GM23248 (cell line): ENCODE data around the gene RIPPLY3. TPM values are rescaled to one million over a fixed set of nuclear protein-coding genes. Genes with fewer than 3 reads are reported as not detected.
A peak's percentile ranks its signal among the peaks of the same experiment; 100 is the strongest.

Experiments
- DNase-seq: peaks from one replicate; pipeline ENCODE4 v3.0.0-alpha.2; 2015
- H2AFZ ChIP-seq: fragments of 200-600 bp; sonication (generic); 2 replicates; pipeline ENCODE4 v1.6.1; 2016; ENCODE audit warnings: antibody characterized with exemption
- H3F3A ChIP-seq: fragments of 200-600 bp; sonication (generic); 2 replicates; pipeline ENCODE4 v1.6.1; 2016; ENCODE audit warnings: mild to moderate bottlenecking, antibody characterized with exemption, mixed run types; ENCODE audit not compliant: insufficient read depth
- H3K27ac ChIP-seq: fragments of 200-600 bp; sonication (generic); 2 replicates; pipeline ENCODE4 v1.5.1; 2016; ENCODE audit warnings: mild to moderate bottlenecking
- H3K27me3 ChIP-seq: fragments of 200-600 bp; sonication (generic); replicated peaks from 2 replicates; pipeline ENCODE4 v1.6.1; 2016; ENCODE audit warnings: mild to moderate bottlenecking; ENCODE audit not compliant: insufficient read depth
- H3K36me3 ChIP-seq: fragments of 200-600 bp; sonication (generic); 2 replicates; pipeline ENCODE4 v1.6.1; 2016; ENCODE audit warnings: low read depth, mild to moderate bottlenecking
- H3K4me1 ChIP-seq: fragments of 200-600 bp; sonication (generic); 2 replicates; pipeline ENCODE4 v1.6.1; 2016; ENCODE audit warnings: mild to moderate bottlenecking; ENCODE audit not compliant: insufficient read depth
- H3K4me2 ChIP-seq: fragments of 200-600 bp; sonication (generic); one replicate; pipeline ENCODE4 v1.6.1; 2016; ENCODE audit warnings: mild to moderate bottlenecking; ENCODE audit not compliant: unreplicated experiment
- H3K4me3 ChIP-seq: fragments of 200-600 bp; sonication (generic); 2 replicates; pipeline ENCODE4 v1.5.1; 2016; ENCODE audit warnings: mild to moderate bottlenecking
- H3K79me2 ChIP-seq: fragments of 200-600 bp; sonication (generic); 2 replicates; pipeline ENCODE4 v1.6.1; 2016; ENCODE audit warnings: mild to moderate bottlenecking; ENCODE audit not compliant: insufficient read depth
- H3K9ac ChIP-seq: fragments of 200-600 bp; sonication (generic); 2 replicates; pipeline ENCODE4 v1.6.1; 2016; ENCODE audit warnings: mild to moderate bottlenecking
- H3K9me2 ChIP-seq: fragments of 200-600 bp; sonication (generic); 2 replicates; pipeline ENCODE4 v1.6.1; 2016; ENCODE audit warnings: mixed run types, mild to moderate bottlenecking, moderate library complexity; ENCODE audit not compliant: insufficient read depth
- H3K9me3 ChIP-seq: fragments of 200-600 bp; sonication (generic); one replicate; pipeline ENCODE4 v1.6.1; 2017; ENCODE audit warnings: low read depth
- H4K20me1 ChIP-seq: fragments of 200-600 bp; sonication (generic); 2 replicates; pipeline ENCODE4 v1.6.0; 2016; ENCODE audit not compliant: insufficient read depth
- EZH2 ChIP-seq: fragments of 200-600 bp; sonication (generic); IDR thresholded peaks from 2 replicates; pipeline ENCODE4 v1.6.1; 2018; ENCODE audit warnings: antibody characterized with exemption, mild to moderate bottlenecking; ENCODE audit not compliant: insufficient read depth, poor library complexity, severe bottlenecking
- EZH2phosphoT487 ChIP-seq: fragments of 200-600 bp; sonication (generic); IDR thresholded peaks from 2 replicates; pipeline ENCODE4 v1.6.1; 2018; ENCODE audit warnings: antibody characterized with exemption, moderate library complexity, mild to moderate bottlenecking, low read depth; ENCODE audit not compliant: insufficient read depth
- WGBS, 2 experiments: methylation state at CpG; one replicate each; pipeline ENCODE4 v1.1.6; 2015 to 2017; ENCODE audit warnings: low lambda C conversion rate in 2 of 2, low coverage in 1 of 2; ENCODE audit errors: missing lambda C conversion rate in 2 of 2; 5-methylcytosine and 5-hydroxymethylcytosine counted together
- in situ Hi-C: fragments of 300-500 bp; cut with MboI; formaldehyde crosslinking; loops from 2 replicates; pipeline ENCODE4 v1.15.0; 2020
- polyA plus RNA-seq: library from polyadenylated mRNA; unstranded; fragments of >200 nt; fragmentation: Nextera tagmentation; extraction: Ambion mirVana; gene quantifications from 2 replicates; pipeline ENCODE4 v1.2.1, GENCODE V29; 2016
- total RNA-seq: library from RNA; depleted of rRNA; stranded (reverse); fragments of >200 nt; shearing (Covaris generic); gene quantifications from 2 replicates; pipeline ENCODE4 v1.2.3, GENCODE V29; 2014

RIPPLY3 gene
- total and polyA plus RNA-seq, 2 experiments from 2014 or later: not detected

DNA sequence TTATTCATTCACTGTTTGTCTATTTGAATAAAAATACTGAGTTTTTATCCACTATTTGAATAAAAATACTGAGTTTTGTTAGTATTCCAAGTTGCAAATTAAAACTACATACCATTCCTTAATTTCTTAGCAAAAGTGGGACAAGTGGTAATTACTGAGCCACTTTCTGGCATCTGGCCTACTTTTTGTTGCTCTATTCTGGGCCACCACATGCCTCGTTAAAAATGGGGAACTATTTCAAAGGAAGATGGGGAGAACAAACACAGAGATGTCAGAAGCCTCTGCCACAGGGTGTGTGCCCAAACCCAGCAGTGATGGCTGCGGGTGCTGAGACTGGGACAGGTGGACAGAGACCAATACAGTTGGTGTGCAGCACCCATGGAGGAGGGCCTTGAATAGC, 51.8 kb downstream of the RIPPLY3 start:
- WGBS, 2 experiments: 52 to 63% methylated on average over 2 of the region's 2 CpGs
- Histone ChIP-seq H3K4me1 (peaks cover 18% of the 10 kb centered on the region), H3K4me3 (no peak overlapping the region), H4K20me1 (no peaks in the 10 kb centered on the region), H3K36me3 (no peaks in the 10 kb centered on the region), H3K79me2 (no peaks in the 10 kb centered on the region), H3K27ac (no peak overlapping the region), H2AFZ (no peak overlapping the region), H3K9ac (no peak overlapping the region), H3K9me3 (no peaks in the 10 kb centered on the region), H3F3A (peaks cover 23% of the 10 kb centered on the region), H3K27me3 (no peaks in the 10 kb centered on the region), H3K9me2 (no peaks in the 10 kb centered on the region), H3K4me2 (no peak overlapping the region)
- TF ChIP-seq EZH2phosphoT487 (no peak), EZH2 (no peak)
- in situ Hi-C loops: no loop called here
- DNase-seq: no peak

GRCh38 chr21:37059181-37059580, 52.7 kb downstream of the RIPPLY3 start:
- Histone ChIP-seq H3F3A (peaks cover 23% of the 10 kb centered on the region), H3K36me3 (no peaks in the 10 kb centered on the region), H3K9me2 (no peaks in the 10 kb centered on the region), H3K4me1 (peaks cover 18% of the 10 kb centered on the region), H3K9me3 (no peaks in the 10 kb centered on the region), H3K4me3 (no peak overlapping the region), H3K4me2 (no peak overlapping the region), H3K79me2 (no peaks in the 10 kb centered on the region), H3K27me3 (no peaks in the 10 kb centered on the region), H3K9ac (no peak overlapping the region), H3K27ac (no peak overlapping the region), H2AFZ (no peak overlapping the region), H4K20me1 (no peaks in the 10 kb centered on the region)
- TF ChIP-seq EZH2phosphoT487 (no peak), EZH2 (no peak)
- no peak for DNase-seq
- in situ Hi-C loops: no loop called here
- 58 to 63% methylated on average over 5 of the region's 5 CpGs for WGBS, 2 experiments

DNA sequence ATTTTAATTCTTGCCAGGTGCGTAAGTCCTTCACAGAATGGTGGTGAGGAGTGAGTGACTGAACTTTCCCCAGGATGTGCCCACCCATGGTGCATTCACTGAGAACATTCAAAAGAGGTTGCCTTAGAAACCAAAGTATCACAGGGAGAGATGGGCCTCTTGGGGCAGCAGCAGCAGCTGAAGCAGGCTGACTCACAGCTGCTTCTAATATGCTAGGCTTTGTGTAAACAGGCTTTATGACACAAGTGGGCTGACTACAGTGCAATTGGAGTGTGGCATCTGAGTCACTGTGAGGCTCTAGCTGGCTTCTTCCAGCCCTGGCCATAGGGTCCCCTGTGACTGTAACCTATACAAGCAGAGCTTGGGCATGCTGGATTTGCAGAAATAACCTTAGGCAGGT, 53.8 kb downstream of the RIPPLY3 start:
- 36 to 38% methylated on average over 1 of the region's 1 CpG for WGBS, 2 experiments
- H3F3A ChIP-seq: peaks cover 23% of the 10 kb centered on the region
- DNase-seq: peak; percentile 98
- H3K27me3 ChIP-seq: no peaks in the 10 kb centered on the region
- peak overlapping the region; percentile 57 for H3K9ac ChIP-seq
- H3K4me1 ChIP-seq: peaks cover 18% of the 10 kb centered on the region
- no peaks in the 10 kb centered on the region for H4K20me1 ChIP-seq
- no peak overlapping the region for H2AFZ ChIP-seq
- H3K36me3 ChIP-seq: peaks cover under 1% of the 10 kb centered on the region; the same call in 1 of the 2 replicates
- in situ Hi-C loops: no loop called here
- H3K9me3 ChIP-seq: no peaks in the 10 kb centered on the region
- H3K9me2 ChIP-seq: no peaks in the 10 kb centered on the region
- peak overlapping the region; percentile 89 for H3K27ac ChIP-seq
- H3K79me2 ChIP-seq: no peaks in the 10 kb centered on the region
- H3K4me3 ChIP-seq: no peak overlapping the region
- H3K4me2 ChIP-seq: peak overlapping the region; percentile 51
- no peak for TF ChIP-seq EZH2
- TF ChIP-seq EZH2phosphoT487: no peak

DNA sequence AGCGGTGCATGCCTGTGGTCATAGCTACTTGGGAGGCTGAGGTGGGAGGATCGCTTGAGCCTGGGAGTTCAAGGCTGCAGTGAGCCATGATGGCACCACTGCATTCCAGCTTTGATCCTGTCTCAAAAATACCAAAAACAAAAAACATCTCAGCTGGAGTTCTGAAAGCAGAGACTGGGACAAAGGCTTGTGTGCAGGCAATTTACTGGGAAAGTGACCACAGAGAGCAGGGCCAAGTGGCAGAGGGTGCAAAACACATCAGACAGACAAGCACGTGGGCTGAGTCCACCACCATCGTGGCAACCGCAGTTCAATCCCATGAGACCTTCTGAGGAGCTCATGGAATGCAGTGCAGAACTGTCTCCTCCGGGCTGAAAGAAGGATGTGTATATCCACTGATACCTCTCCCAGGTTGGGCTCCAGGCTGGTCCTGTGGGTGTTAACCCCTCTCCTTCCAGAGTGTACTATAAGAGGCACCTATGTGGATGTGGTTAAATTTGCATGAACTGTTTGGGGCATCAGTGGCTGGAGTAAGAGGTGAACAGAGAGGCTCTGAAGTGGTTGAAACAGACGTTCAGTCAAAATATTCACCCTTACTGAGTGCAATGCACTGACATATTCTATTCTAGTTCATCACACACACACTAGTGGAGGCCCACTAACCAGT, 55.6 kb downstream of the RIPPLY3 start:
- Histone ChIP-seq H3K4me1 (peaks cover 18% of the 10 kb centered on the region), H3K79me2 (no peaks in the 10 kb centered on the region), H3F3A (peaks cover 23% of the 10 kb centered on the region), H3K9me2 (no peaks in the 10 kb centered on the region), H3K27ac (no peak overlapping the region), H3K9me3 (no peaks in the 10 kb centered on the region), H2AFZ (no peak overlapping the region), H3K4me2 (no peak overlapping the region), H3K27me3 (no peaks in the 10 kb centered on the region), H3K4me3 (no peak overlapping the region), H3K36me3 (peaks cover 4% of the 10 kb centered on the region; the same call in 1 of the 2 replicates), H4K20me1 (no peaks in the 10 kb centered on the region), H3K9ac (no peak overlapping the region)
- in situ Hi-C loops: no loop called here
- 52 to 53% methylated on average over 7 of the region's 7 CpGs for WGBS, 2 experiments
- DNase-seq: peak; percentile 28
- TF ChIP-seq EZH2phosphoT487 (no peak), EZH2 (no peak)

DNA sequence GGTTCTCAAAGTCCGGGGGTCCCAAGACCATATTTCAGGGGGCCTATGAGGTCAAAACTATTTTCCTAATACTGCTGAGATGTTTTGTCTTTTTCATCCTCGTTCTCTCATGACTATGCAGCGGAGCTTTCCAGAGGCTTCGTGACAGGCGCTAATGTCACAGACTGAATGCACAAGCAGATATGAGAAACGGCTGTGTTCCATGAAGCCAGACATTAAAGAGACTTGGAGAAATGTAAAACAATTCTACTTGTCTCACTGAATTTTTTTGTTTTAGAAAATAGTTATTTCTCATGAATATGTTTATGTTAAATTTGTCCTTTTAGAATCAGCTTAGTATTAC, 56.1 kb downstream of the RIPPLY3 start:
- DNase-seq: no peak
- H3K9me3 ChIP-seq: no peaks in the 10 kb centered on the region
- H3F3A ChIP-seq: peaks cover 23% of the 10 kb centered on the region
- in situ Hi-C loops: no loop called here
- H3K9me2 ChIP-seq: no peaks in the 10 kb centered on the region
- WGBS, 2 experiments: 74 to 75% methylated on average over 6 of the region's 6 CpGs
- H3K4me1 ChIP-seq: peaks cover 18% of the 10 kb centered on the region
- TF ChIP-seq EZH2phosphoT487: no peak
- TF ChIP-seq EZH2: no peak
- no peak overlapping the region for H3K4me2 ChIP-seq
- H3K79me2 ChIP-seq: no peaks in the 10 kb centered on the region
- no peaks in the 10 kb centered on the region for H3K27me3 ChIP-seq
- H3K36me3 ChIP-seq: peaks cover 4% of the 10 kb centered on the region; the same call in 1 of the 2 replicates
- no peak overlapping the region for H3K4me3 ChIP-seq
- H3K27ac ChIP-seq: no peak overlapping the region
- no peak overlapping the region for H2AFZ ChIP-seq
- H3K9ac ChIP-seq: no peak overlapping the region
- no peaks in the 10 kb centered on the region for H4K20me1 ChIP-seq
